HL-60 (cell line): ENCODE measurements around the gene CNFN.

Experiments used
- DNase-seq, 2 experiments: peaks; one replicate each; pipeline ENCODE4 v3.0.0-alpha.2; 2010 to 2020; ENCODE audit warnings: low read depth in 1 of 2, low spot score in 1 of 2
- H3K27ac ChIP-seq: fragments of 250-450 bp; sonication (Bioruptor Pico); replicated peaks from 2 replicates; pipeline ENCODE4 v1.5.1; 2020; ENCODE audit warnings: mild to moderate bottlenecking, moderate library complexity
- H3K27me3 ChIP-seq: fragments of 250-450 bp; sonication (Bioruptor Pico); 2 replicates; pipeline ENCODE4 v1.5.1; 2021; ENCODE audit warnings: mild to moderate bottlenecking, moderate library complexity; ENCODE audit not compliant: insufficient read depth, poor library complexity, severe bottlenecking
- H3K4me3 ChIP-seq: replicated peaks from 2 replicates; pipeline ENCODE4 v1.5.1; 2011; ENCODE audit warnings: mild to moderate bottlenecking, control low read depth, low read length; ENCODE audit not compliant: insufficient read depth
- CTCF ChIP-seq: IDR thresholded peaks from one replicate; pipeline ENCODE4 v1.5.1; 2011; ENCODE audit warnings: low read length, control low read depth, inconsistent platforms; ENCODE audit not compliant: insufficient read depth
- GABPA ChIP-seq: IDR thresholded peaks from 2 replicates; pipeline ENCODE4 v1.6.1; 2012; ENCODE audit warnings: low read depth
- POLR2AphosphoS5 ChIP-seq: IDR thresholded peaks from 2 replicates; pipeline ENCODE4 v1.6.1; 2012; ENCODE audit warnings: low read depth
- SPI1 ChIP-seq: IDR thresholded peaks from 2 replicates; pipeline ENCODE4 v1.6.1; 2012; ENCODE audit warnings: low read depth, mild to moderate bottlenecking, borderline replicate concordance
- TF ChIP-seq, protein P1 (sequence below): IDR thresholded peaks from 2 replicates; pipeline ENCODE4 v1.6.1; 2012; ENCODE audit warnings: low read depth; ENCODE audit not compliant: insufficient replicate concordance

The CNFN gene

DNA sequence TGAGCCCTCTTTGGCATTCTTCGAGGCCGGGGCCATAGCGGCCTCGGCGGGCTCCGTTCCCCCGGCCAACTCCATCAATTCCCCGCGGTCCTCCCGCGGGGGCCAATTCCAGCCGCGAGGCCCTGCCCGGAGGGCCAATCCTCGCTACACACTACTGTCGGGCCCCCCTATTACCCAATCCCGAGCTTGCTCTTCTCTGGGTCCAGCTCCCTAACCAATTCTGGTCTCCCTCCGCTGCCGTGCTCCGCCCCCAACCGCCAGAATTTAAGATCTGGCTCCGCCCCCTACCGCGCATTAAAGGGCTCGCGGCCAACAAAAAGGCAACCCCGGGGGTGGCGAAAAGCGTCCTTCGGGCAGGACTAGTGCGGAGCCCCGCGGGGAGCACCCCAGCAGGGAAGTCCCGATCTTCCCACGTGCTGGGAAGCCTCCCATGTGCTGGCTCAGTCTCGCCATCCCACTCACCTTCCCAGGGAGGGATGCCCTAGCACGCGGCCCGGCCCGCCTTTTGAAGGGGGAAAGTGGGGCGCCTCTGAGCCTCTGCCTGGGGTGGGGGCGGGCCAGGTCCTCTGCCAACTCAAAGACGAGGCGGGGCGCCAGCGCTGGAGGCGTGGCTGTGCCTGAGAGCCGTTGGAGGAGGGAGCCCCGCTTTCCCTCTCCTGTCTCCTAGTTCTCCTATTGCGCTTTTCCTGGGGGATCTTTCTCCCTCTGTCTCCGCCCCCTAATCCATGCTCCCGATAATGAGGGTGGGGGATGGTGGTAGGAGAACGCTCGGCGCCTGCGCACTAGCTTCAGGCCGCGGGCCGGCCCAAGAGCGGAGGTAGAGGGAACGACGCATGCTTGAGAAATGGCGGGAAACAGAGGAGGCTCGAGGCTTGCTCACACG lies 33.6 kb upstream of the CNFN start:
- Histone ChIP-seq H3K4me3 (peak overlapping the region; percentile 36), H3K27me3 (peaks cover 5% of the 10 kb centered on the region), H3K27ac (peak overlapping the region; percentile 54; the same call in 1 of the 2 replicates)
- TF ChIP-seq POLR2AphosphoS5, result no peak
- TF ChIP-seq, protein P1, sequence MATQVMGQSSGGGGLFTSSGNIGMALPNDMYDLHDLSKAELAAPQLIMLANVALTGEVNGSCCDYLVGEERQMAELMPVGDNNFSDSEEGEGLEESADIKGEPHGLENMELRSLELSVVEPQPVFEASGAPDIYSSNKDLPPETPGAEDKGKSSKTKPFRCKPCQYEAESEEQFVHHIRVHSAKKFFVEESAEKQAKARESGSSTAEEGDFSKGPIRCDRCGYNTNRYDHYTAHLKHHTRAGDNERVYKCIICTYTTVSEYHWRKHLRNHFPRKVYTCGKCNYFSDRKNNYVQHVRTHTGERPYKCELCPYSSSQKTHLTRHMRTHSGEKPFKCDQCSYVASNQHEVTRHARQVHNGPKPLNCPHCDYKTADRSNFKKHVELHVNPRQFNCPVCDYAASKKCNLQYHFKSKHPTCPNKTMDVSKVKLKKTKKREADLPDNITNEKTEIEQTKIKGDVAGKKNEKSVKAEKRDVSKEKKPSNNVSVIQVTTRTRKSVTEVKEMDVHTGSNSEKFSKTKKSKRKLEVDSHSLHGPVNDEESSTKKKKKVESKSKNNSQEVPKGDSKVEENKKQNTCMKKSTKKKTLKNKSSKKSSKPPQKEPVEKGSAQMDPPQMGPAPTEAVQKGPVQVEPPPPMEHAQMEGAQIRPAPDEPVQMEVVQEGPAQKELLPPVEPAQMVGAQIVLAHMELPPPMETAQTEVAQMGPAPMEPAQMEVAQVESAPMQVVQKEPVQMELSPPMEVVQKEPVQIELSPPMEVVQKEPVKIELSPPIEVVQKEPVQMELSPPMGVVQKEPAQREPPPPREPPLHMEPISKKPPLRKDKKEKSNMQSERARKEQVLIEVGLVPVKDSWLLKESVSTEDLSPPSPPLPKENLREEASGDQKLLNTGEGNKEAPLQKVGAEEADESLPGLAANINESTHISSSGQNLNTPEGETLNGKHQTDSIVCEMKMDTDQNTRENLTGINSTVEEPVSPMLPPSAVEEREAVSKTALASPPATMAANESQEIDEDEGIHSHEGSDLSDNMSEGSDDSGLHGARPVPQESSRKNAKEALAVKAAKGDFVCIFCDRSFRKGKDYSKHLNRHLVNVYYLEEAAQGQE, result no peak
- no peak for TF ChIP-seq SPI1
- no peak for TF ChIP-seq CTCF
- no peak for TF ChIP-seq GABPA
- DNase-seq, result peak in 1 of 2 experiments; percentile 80

DNA sequence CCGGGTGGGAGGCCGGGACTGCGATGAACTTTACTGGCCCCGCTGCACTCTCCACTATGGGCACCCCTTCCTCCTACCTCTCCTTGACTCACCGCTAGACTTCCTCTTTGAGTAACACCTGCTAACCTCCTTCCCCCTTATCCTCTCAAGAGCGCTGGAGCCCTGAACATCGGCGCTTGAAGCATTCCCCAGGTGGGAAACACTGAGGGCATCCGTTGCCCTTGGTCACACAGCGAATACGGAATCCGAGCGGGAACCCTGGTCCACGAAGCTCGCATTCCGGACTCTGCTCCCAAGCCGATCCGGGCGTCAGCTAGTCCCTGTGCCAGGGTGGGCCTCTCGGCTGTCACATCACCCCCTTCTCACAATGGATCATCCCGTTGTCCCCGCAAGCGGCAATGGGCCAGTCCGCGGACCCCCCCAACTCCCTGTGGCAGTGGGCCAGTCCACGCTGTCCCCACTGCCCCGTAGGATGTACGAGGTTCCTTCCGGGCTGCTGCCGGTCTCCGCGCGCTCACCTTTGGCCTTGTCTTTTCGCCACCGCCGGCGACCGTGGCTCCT lies 32.9 kb upstream of the CNFN start:
- Histone ChIP-seq H3K27me3 (peaks cover 5% of the 10 kb centered on the region), H3K27ac (peak overlapping the region; percentile 54), H3K4me3 (peak overlapping the region; percentile 36)
- TF ChIP-seq, protein P1, result no peak
- no peak for TF ChIP-seq GABPA
- no peak for TF ChIP-seq CTCF
- no peak for TF ChIP-seq POLR2AphosphoS5
- TF ChIP-seq SPI1, result no peak; the same call in 1 of the 2 replicates
- DNase-seq, result peak in 1 of 2 experiments; percentile 30

GRCh38 chr19:42422092-42422900 lies 32.2 kb upstream of the CNFN start:
- Histone ChIP-seq H3K27ac (peak overlapping the region; percentile 54), H3K4me3 (peak overlapping the region; percentile 6), H3K27me3 (peaks cover 5% of the 10 kb centered on the region)
- peak in 1 of 2 experiments; percentile 38 for DNase-seq
- TF ChIP-seq, protein P1, result no peak
- TF ChIP-seq POLR2AphosphoS5 (no peak), CTCF (no peak), SPI1 (no peak), GABPA (no peak)
